B cell (primary cell): ENCODE data around the gene AGAP1.

Experiments
- EZH2 ChIP-seq: IDR thresholded peaks from 2 replicates; pipeline ENCODE4 v1.6.1; 2012; ENCODE audit warnings: borderline replicate concordance, low read depth, mild to moderate bottlenecking, moderate library complexity, low read length; ENCODE audit not compliant: insufficient read depth, poor library complexity, severe bottlenecking
- TF ChIP-seq, protein P1 (sequence below): fragments of 200-600 bp; IDR thresholded peaks from one replicate; pipeline ENCODE4 v1.8.0; 2022; ENCODE audit warnings: antibody characterized with exemption, mild to moderate bottlenecking

DNA sequence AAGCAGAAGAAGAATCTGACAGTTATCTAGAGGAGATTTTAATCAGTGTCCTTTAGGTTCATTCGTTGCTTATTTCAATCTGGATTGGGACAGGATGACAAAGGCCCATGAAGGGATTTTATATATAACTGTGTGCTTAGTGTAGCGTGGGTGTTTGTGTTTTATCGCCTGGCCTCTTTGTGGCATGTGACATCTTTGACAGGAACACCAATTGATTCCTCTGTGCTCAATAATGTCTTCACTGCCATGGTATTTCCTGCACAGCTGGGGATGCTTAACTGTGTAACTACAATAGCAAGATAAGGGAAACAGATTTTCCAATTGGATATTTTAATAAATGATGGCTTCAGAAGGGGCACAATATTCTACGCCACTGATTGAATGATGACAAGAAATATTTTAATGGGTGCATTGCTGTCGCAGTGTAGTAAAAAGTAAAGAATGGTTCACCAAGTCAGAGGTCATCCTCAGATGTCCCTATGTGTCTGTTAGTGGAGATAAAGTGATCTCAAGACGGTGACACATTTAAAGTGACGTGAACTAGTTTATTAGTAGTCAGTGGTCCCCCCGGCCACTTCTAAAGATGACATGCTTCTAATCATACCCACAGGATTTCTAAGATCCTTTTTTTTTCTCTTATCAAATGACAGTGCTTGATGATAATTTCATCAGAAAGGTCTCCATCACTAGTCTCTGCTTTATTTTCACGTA is 160.4 kb downstream of the AGAP1 start:
- TF ChIP-seq, protein P1, sequence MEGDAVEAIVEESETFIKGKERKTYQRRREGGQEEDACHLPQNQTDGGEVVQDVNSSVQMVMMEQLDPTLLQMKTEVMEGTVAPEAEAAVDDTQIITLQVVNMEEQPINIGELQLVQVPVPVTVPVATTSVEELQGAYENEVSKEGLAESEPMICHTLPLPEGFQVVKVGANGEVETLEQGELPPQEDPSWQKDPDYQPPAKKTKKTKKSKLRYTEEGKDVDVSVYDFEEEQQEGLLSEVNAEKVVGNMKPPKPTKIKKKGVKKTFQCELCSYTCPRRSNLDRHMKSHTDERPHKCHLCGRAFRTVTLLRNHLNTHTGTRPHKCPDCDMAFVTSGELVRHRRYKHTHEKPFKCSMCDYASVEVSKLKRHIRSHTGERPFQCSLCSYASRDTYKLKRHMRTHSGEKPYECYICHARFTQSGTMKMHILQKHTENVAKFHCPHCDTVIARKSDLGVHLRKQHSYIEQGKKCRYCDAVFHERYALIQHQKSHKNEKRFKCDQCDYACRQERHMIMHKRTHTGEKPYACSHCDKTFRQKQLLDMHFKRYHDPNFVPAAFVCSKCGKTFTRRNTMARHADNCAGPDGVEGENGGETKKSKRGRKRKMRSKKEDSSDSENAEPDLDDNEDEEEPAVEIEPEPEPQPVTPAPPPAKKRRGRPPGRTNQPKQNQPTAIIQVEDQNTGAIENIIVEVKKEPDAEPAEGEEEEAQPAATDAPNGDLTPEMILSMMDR = no peak
- no peak for TF ChIP-seq EZH2
